H9 (cell line): ENCODE results near the gene JAK1. TPM values are rescaled to one million over a fixed set of nuclear protein-coding genes. Genes with fewer than 3 reads are reported as not detected.

Experiments used
- DNase-seq: peaks from one replicate; pipeline ENCODE4 v3.0.0-alpha.2; 2017
- H2AFZ ChIP-seq: one replicate; pipeline ENCODE4 v1.6.1; 2013; ENCODE audit warnings: mild to moderate bottlenecking, low read length, control low read depth, moderate library complexity
- H2AK5ac ChIP-seq: 2 replicates; pipeline ENCODE4 v1.6.1; 2013; ENCODE audit warnings: low read length, control low read depth, mixed read lengths; ENCODE audit not compliant: insufficient read length
- H2BK120ac ChIP-seq: one replicate; pipeline ENCODE4 v1.6.1; 2013; ENCODE audit warnings: low read depth, mild to moderate bottlenecking, low read length, control low read depth, inconsistent platforms; ENCODE audit not compliant: poor library complexity, severe bottlenecking
- H2BK12ac ChIP-seq: 2 replicates; pipeline ENCODE4 v1.6.1; 2013; ENCODE audit warnings: low read length, control low read depth, mixed read lengths, low read depth; ENCODE audit not compliant: insufficient read length
- H2BK15ac ChIP-seq: 2 replicates; pipeline ENCODE4 v1.6.1; 2013; ENCODE audit warnings: low read depth, low read length, control low read depth
- H2BK20ac ChIP-seq: one replicate; pipeline ENCODE4 v1.6.1; 2013; ENCODE audit warnings: low read depth, mild to moderate bottlenecking, low read length, control low read depth, inconsistent platforms; ENCODE audit not compliant: poor library complexity, severe bottlenecking
- H2BK5ac ChIP-seq: 2 replicates; pipeline ENCODE4 v1.6.1; 2013; ENCODE audit warnings: low read length, control low read depth, mixed read lengths; ENCODE audit not compliant: insufficient read length
- H3K14ac ChIP-seq: 2 replicates; pipeline ENCODE4 v1.6.1; 2013; ENCODE audit warnings: low read length, control low read depth; ENCODE audit not compliant: insufficient read depth
- H3K18ac ChIP-seq: 2 replicates; pipeline ENCODE4 v1.6.1; 2013; ENCODE audit warnings: low read depth, mild to moderate bottlenecking, mixed read lengths, low read length, control low read depth; ENCODE audit not compliant: insufficient read length
- H3K23ac ChIP-seq: 2 replicates; pipeline ENCODE4 v1.6.1; 2013; ENCODE audit warnings: low read length, control low read depth, mixed read lengths, low read depth; ENCODE audit not compliant: insufficient read length
- H3K23me2 ChIP-seq: 2 replicates; pipeline ENCODE4 v1.6.1; 2013; ENCODE audit warnings: low read depth, mild to moderate bottlenecking, mixed read lengths, low read length, control low read depth; ENCODE audit not compliant: insufficient read length, poor library complexity, severe bottlenecking
- H3K27ac ChIP-seq: 2 replicates; pipeline ENCODE4 v1.5.1; 2013; ENCODE audit warnings: low read length, control low read depth, mixed read lengths, low read depth; ENCODE audit not compliant: insufficient read length
- H3K27me3 ChIP-seq: 2 replicates; pipeline ENCODE4 v1.6.1; 2013; ENCODE audit warnings: low read length, control low read depth, inconsistent platforms; ENCODE audit not compliant: insufficient read depth
- H3K4ac ChIP-seq: 2 replicates; pipeline ENCODE4 v1.6.1; 2013; ENCODE audit warnings: low read depth, mild to moderate bottlenecking, control low read depth, inconsistent platforms, low read length, moderate library complexity
- H3K4me1 ChIP-seq: 2 replicates; pipeline ENCODE4 v1.6.1; 2013; ENCODE audit warnings: low read length, control low read depth, inconsistent platforms; ENCODE audit not compliant: insufficient read depth
- H3K4me2 ChIP-seq: 2 replicates; pipeline ENCODE4 v1.6.1; 2013; ENCODE audit warnings: low read length, control low read depth, mixed read lengths; ENCODE audit not compliant: insufficient read length, insufficient read depth
- H3K56ac ChIP-seq: 2 replicates; pipeline ENCODE4 v1.6.1; 2013; ENCODE audit warnings: low read depth, mild to moderate bottlenecking, mixed read lengths, low read length, control low read depth; ENCODE audit not compliant: insufficient read length
- H3K79me1 ChIP-seq: 2 replicates; pipeline ENCODE4 v1.6.1; 2013; ENCODE audit warnings: low read depth, mild to moderate bottlenecking, moderate library complexity, low read length, control low read depth, inconsistent platforms; ENCODE audit not compliant: insufficient read depth, poor library complexity, severe bottlenecking
- H3K79me2 ChIP-seq: 2 replicates; pipeline ENCODE4 v1.6.1; 2013; ENCODE audit warnings: low read length, control low read depth, inconsistent platforms; ENCODE audit not compliant: insufficient read depth
- H3K9ac ChIP-seq: 2 replicates; pipeline ENCODE4 v1.6.1; 2013; ENCODE audit warnings: low read length, control low read depth, mixed read lengths; ENCODE audit not compliant: insufficient read length; ENCODE audit errors: extremely low read depth
- H3K9me3 ChIP-seq: one replicate; pipeline ENCODE4 v1.6.1; 2013; ENCODE audit warnings: low read depth, low read length, inconsistent platforms; ENCODE audit not compliant: control insufficient read depth
- H3T11ph ChIP-seq: one replicate; pipeline ENCODE4 v1.6.1; 2013; ENCODE audit warnings: mild to moderate bottlenecking, low read length, control low read depth, inconsistent platforms
- H4K20me1 ChIP-seq: one replicate; pipeline ENCODE4 v1.6.1; 2013; ENCODE audit not compliant: control insufficient read depth, insufficient read length, insufficient read depth
- H4K5ac ChIP-seq: 2 replicates; pipeline ENCODE4 v1.6.1; 2013; ENCODE audit warnings: low read depth, mild to moderate bottlenecking, mixed read lengths, low read length, control low read depth; ENCODE audit not compliant: insufficient read length
- H4K8ac ChIP-seq: replicated peaks from 2 replicates; pipeline ENCODE4 v1.6.1; 2013; ENCODE audit warnings: low read length, control low read depth, mixed read lengths, low read depth; ENCODE audit not compliant: insufficient read length
- H4K91ac ChIP-seq: 2 replicates; pipeline ENCODE4 v1.6.1; 2013; ENCODE audit warnings: low read depth, mild to moderate bottlenecking, moderate library complexity, mixed read lengths, low read length, control low read depth; ENCODE audit not compliant: insufficient read length
- H3K27ac Mint-ChIP-seq, 3 experiments: 2 replicates in 2 of 3; 3 replicates in 1 of 3; pipeline ENCODE4 v1.8.0; 2020 to 2021; ENCODE audit warnings: mixed read lengths in 3 of 3, mild to moderate bottlenecking in 1 of 3, moderate library complexity in 1 of 3
- H3K27me3 Mint-ChIP-seq: 2 replicates; pipeline ENCODE4 v1.8.0; 2021; ENCODE audit warnings: low read depth, mild to moderate bottlenecking, moderate library complexity, mixed read lengths
- H3K36me3 Mint-ChIP-seq, 3 experiments: 2 replicates in 2 of 3; 3 replicates in 1 of 3; pipeline ENCODE4 v1.8.0; 2020 to 2021; ENCODE audit warnings: low read depth in 3 of 3, mixed read lengths in 3 of 3; ENCODE audit not compliant: insufficient read depth in 1 of 3
- H3K4me1 Mint-ChIP-seq, 2 experiments: 2 replicates each; pipeline ENCODE4 v1.8.0; 2020; ENCODE audit warnings: mixed read lengths in 2 of 2
- H3K4me3 Mint-ChIP-seq, 2 experiments: 2 replicates in 1 of 2; 3 replicates in 1 of 2; pipeline ENCODE4 v1.8.0; 2020 to 2021; ENCODE audit warnings: mild to moderate bottlenecking in 2 of 2, mixed read lengths in 2 of 2, moderate library complexity in 1 of 2
- H3K9me3 Mint-ChIP-seq, 2 experiments: 2 replicates in 1 of 2; 3 replicates in 1 of 2; pipeline ENCODE4 v1.8.0; 2020; ENCODE audit warnings: mild to moderate bottlenecking in 2 of 2, mixed read lengths in 2 of 2, moderate library complexity in 1 of 2
- WGBS: extraction: QIAGEN DNeasy Blood & Tissue Kit; methylation state at CpG from one replicate; pipeline ENCODE4 v1.1.7; 2013; ENCODE audit warnings: missing lambda C conversion rate, low lambda C conversion rate, mixed read lengths; ENCODE audit not compliant: insufficient read length; ENCODE audit errors: extremely low coverage; 5-methylcytosine and 5-hydroxymethylcytosine counted together
- total RNA-seq: library from RNA; stranded (reverse); gene quantifications from 2 replicates; pipeline ENCODE4 v1.2.1, GENCODE V29; 2021
- TF ChIP-seq, protein P1 (sequence below): fragments of 200-600 bp; sonication (generic); conservative IDR thresholded peaks from 3 replicates; pipeline ENCODE4 v1.8.0; 2021; ENCODE audit warnings: antibody characterized with exemption, mild to moderate bottlenecking

The JAK1 gene
- total RNA-seq, 1 experiment from 2014 or later = 12.8 TPM

GRCh38 chr1:64848803-64849202 lies 117.5 kb downstream of the JAK1 start:
- Histone ChIP-seq H4K20me1 (no peaks in the 10 kb centered on the region), H3K14ac (no peak overlapping the region), H3K27ac (no peak overlapping the region), H2BK5ac (no peak overlapping the region), H2BK20ac (no peak overlapping the region), H2BK120ac (no peak overlapping the region), H3K4ac (no peak overlapping the region), H4K8ac (no peak overlapping the region), H4K91ac (no peak overlapping the region), H2BK15ac (no peak overlapping the region), H3K18ac (no peak overlapping the region), H4K5ac (no peak overlapping the region), H3K23ac (no peak overlapping the region), H2AK5ac (no peak overlapping the region), H3K79me2 (no peaks in the 10 kb centered on the region), H3K9me3 (no peaks in the 10 kb centered on the region), H3K23me2 (no peaks in the 10 kb centered on the region), H2AFZ (no peak overlapping the region), H3K9ac (no peak overlapping the region), H3K4me1 (no peaks in the 10 kb centered on the region), H3K79me1 (no peaks in the 10 kb centered on the region), H3K27me3 (no peaks in the 10 kb centered on the region), H3K56ac (no peak overlapping the region), H3T11ph (no peak overlapping the region), H2BK12ac (no peak overlapping the region), H3K4me2 (no peak overlapping the region)
- Mint-ChIP-seq H3K4me1 (no peaks in the 10 kb centered on the region), H3K27ac (no peak overlapping the region), H3K4me3 (no peak overlapping the region), H3K27me3 (no peaks in the 10 kb centered on the region), H3K36me3 (peaks cover 10 to 16% (median 14%) of the 10 kb centered on the region in 3 experiments; a peak in 4 of 7 replicates), H3K9me3 (no peaks in the 10 kb centered on the region)
- DNase-seq = no peak
- no CpG with 5 or more reads among the region's 4 CpGs for WGBS
- TF ChIP-seq, protein P1, sequence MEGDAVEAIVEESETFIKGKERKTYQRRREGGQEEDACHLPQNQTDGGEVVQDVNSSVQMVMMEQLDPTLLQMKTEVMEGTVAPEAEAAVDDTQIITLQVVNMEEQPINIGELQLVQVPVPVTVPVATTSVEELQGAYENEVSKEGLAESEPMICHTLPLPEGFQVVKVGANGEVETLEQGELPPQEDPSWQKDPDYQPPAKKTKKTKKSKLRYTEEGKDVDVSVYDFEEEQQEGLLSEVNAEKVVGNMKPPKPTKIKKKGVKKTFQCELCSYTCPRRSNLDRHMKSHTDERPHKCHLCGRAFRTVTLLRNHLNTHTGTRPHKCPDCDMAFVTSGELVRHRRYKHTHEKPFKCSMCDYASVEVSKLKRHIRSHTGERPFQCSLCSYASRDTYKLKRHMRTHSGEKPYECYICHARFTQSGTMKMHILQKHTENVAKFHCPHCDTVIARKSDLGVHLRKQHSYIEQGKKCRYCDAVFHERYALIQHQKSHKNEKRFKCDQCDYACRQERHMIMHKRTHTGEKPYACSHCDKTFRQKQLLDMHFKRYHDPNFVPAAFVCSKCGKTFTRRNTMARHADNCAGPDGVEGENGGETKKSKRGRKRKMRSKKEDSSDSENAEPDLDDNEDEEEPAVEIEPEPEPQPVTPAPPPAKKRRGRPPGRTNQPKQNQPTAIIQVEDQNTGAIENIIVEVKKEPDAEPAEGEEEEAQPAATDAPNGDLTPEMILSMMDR = no peak
